AG04449 (cell line): ENCODE results near the gene GFY.
A peak's percentile ranks its signal among the peaks of the same experiment; 100 is the strongest.
"Not testable (repeated sequence)": the region's sequence is repeated elsewhere in the genome, so short reads cannot be mapped to it uniquely, and the experiment has no call there.

ENCODE experiments used
- CTCF ChIA-PET: fragments of 350-600 bp; formaldehyde crosslinking; extraction: SDS; loops from one replicate; lab custom pipeline; 2021; ENCODE audit warnings: antibody characterized with exemption; lab: Yijun Ruan, JAX
- POLR2A ChIA-PET: fragments of 400-600, 350-600 bp; formaldehyde crosslinking; extraction: SDS; loops from one replicate; lab custom pipeline; 2020; ENCODE audit warnings: antibody characterized with exemption, inconsistent platforms; lab: Yijun Ruan, JAX
- DNase-seq: peaks from one replicate; pipeline ENCODE4 v3.0.0-alpha.2; 2010; ENCODE audit warnings: low read depth, low spot score
- H3K4me3 ChIP-seq: 2 replicates; pipeline ENCODE4 v1.5.1; 2011; ENCODE audit warnings: low read depth, mild to moderate bottlenecking, control low read depth, low read length
- CTCF ChIP-seq: IDR thresholded peaks from one replicate; pipeline ENCODE4 v1.5.1; 2011; ENCODE audit warnings: mild to moderate bottlenecking, moderate library complexity, low read length, control low read depth, inconsistent platforms; ENCODE audit not compliant: insufficient read depth; ENCODE audit errors: missing control alignments

GFY gene

GRCh38 chr19:49470615-49470978, 45.4 kb downstream of the GFY start:
- no peak for TF ChIP-seq CTCF
- ChIA-PET CTCF (interaction anchor here (1.1 to 3.6 kb wide), 2 partner anchors 12 to 18 kb away, joined by 3 to 33 read pairs; no protein-coding TSS in a partner anchor), POLR2A (interaction anchor here (0.6 kb wide), 1 partner anchor 110 kb away, joined by 3 read pairs; no protein-coding TSS in a partner anchor)
- DNase-seq: no peak
- H3K4me3 ChIP-seq: no peak overlapping the region

- DNase-seq: no peak
- no peak for TF ChIP-seq CTCF
- CTCF ChIA-PET: interaction anchor here (0.6 to 3.6 kb wide), 20 partner anchors 8 to 263 kb away, joined by 3 to 40 read pairs (median 5); partner anchors contain the start of genes ALDH16A1, PIH1D1 and RPL13A
- POLR2A ChIA-PET: interaction anchor here (0.7 to 0.9 kb wide), 2 partner anchors 23 to 170 kb away, joined by 3 to 4 read pairs; partner anchors contain the start of gene RPS11
- H3K4me3 ChIP-seq: no peak overlapping the region
Measured at GRCh38 chr19:49472936-49473335, 47.7 kb downstream of the GFY start.

- peak overlapping the region; percentile 75 for H3K4me3 ChIP-seq
- DNase-seq: not testable (repeated sequence)
- CTCF ChIA-PET: interaction anchor here (0.6 to 3.6 kb wide), 24 partner anchors 9 to 208 kb away, joined by 3 to 40 read pairs (median 5); partner anchors contain the start of genes ALDH16A1, PIH1D1 and RPL13A
- POLR2A ChIA-PET: interaction anchor here (0.9 kb wide), 1 partner anchor 23 kb away, joined by 4 read pairs; the partner anchor contains the start of gene RPS11
Measured at GRCh38 chr19:49473501-49473867, 48.3 kb downstream of the GFY start.

- TF ChIP-seq CTCF: peak; percentile 99
- ChIA-PET CTCF (interaction anchor here (0.6 to 3.6 kb wide), 24 partner anchors 9 to 207 kb away, joined by 3 to 40 read pairs (median 5); partner anchors contain the start of genes ALDH16A1, PIH1D1 and RPL13A), POLR2A (no interaction called here)
- no peak for DNase-seq
- H3K4me3 ChIP-seq: peak within 1 kb of the TSS; percentile 75
Measured at GRCh38 chr19:49473868-49474541, 48.8 kb downstream of the GFY start, which contains the start of gene FLT3LG. FLT3LG (plus strand) TSS chr19:49474215; CDS start chr19:49474640, 425 bp downstream.

GRCh38 chr19:49474542-49474924, 49.3 kb downstream of the GFY start:
- ChIA-PET CTCF (interaction anchor here (1.3 to 3.6 kb wide), 5 partner anchors 8 to 96 kb away, joined by 9 to 40 read pairs (median 29); partner anchors contain the start of genes ALDH16A1 and PIH1D1), POLR2A (no interaction called here)
- DNase-seq: no peak
- H3K4me3 ChIP-seq: peak overlapping the region; percentile 75
- TF ChIP-seq CTCF: no peak

- CTCF ChIA-PET: interaction anchor here (1.0 to 1.8 kb wide), 7 partner anchors 9 to 249 kb away, joined by 4 to 8 read pairs (median 6); partner anchors contain the start of gene RCN3
- no peak for DNase-seq
- POLR2A ChIA-PET: no interaction called here
- peak overlapping the region; percentile 75 for H3K4me3 ChIP-seq
- no peak for TF ChIP-seq CTCF
Measured at GRCh38 chr19:49475191-49475917, 50.2 kb downstream of the GFY start.
